ENCODE results near the gene C22orf15.

C22orf15 gene

GRCh38 chr22:23774114-23774921 lies 11.5 kb downstream of the C22orf15 start:
- DNase-seq (ENCODE audit: insufficient read length, low spot score) (no peak), FAIRE-seq (no peak)
- TF ChIP-seq CTCF (IDR thresholded peaks at IDR 0.05; ENCODE audit: insufficient read depth, missing control alignments), result no peak

- DNase-seq (ENCODE audit: insufficient read length, low spot score) (no peak), FAIRE-seq (no peak)
Measured at GRCh38 chr22:23774922-23775436, 12.2 kb downstream of the C22orf15 start.

GRCh38 chr22:23775779-23776375 lies 13.1 kb downstream of the C22orf15 start:
- no peak for FAIRE-seq
- DNase-seq (ENCODE audit: insufficient read length, low spot score), result no peak
- no peak for TF ChIP-seq CTCF (IDR thresholded peaks at IDR 0.05; ENCODE audit: insufficient read depth, missing control alignments)

More at GRCh38 chr22:23774922-23775436, 12.2 kb downstream of the C22orf15 start:
- TF ChIP-seq CTCF (IDR thresholded peaks at IDR 0.05; ENCODE audit: insufficient read depth, missing control alignments), result no peak

- DNase-seq (ENCODE audit: insufficient read length, low spot score) (no peak), FAIRE-seq (no peak)
- TF ChIP-seq CTCF (IDR thresholded peaks at IDR 0.05; ENCODE audit: insufficient read depth, missing control alignments), result no peak
Measured at GRCh38 chr22:23777776-23778576, 15.2 kb downstream of the C22orf15 start.

- TF ChIP-seq CTCF (IDR thresholded peaks at IDR 0.05; ENCODE audit: insufficient read depth, missing control alignments), result no peak
- no peak for DNase-seq (ENCODE audit: insufficient read length, low spot score)
Measured at GRCh38 chr22:23778577-23778900, 15.7 kb downstream of the C22orf15 start.

GRCh38 chr22:23779083-23779482 lies 16.3 kb downstream of the C22orf15 start:
- no peak for TF ChIP-seq CTCF (IDR thresholded peaks at IDR 0.05; ENCODE audit: insufficient read depth, missing control alignments)
- no peak for FAIRE-seq
- DNase-seq (ENCODE audit: insufficient read length, low spot score), result no peak

More at GRCh38 chr22:23778577-23778900, 15.7 kb downstream of the C22orf15 start:
- FAIRE-seq, result no peak
